ENCODE data around the gene ZNF597.

The ZNF597 gene

DNA sequence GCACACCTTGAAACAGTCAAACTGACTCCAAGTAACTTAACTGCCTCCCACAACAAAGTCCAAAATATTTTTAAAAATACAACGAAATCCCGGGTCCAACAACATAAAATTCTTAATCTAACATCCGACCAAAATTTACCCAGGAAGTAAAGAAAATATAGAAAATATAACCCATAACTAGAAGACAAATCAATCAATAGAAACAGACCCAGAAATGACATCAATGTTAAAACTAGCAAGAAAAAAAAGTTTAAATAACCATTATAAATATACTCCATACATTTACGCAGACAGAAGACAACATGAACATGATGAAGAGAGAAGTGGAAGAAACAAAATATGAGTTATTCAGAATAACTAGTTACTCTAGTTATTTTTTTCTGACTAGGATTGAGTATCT lies 3.7 kb downstream of the ZNF597 start:
- no peak for DNase-seq

DNA sequence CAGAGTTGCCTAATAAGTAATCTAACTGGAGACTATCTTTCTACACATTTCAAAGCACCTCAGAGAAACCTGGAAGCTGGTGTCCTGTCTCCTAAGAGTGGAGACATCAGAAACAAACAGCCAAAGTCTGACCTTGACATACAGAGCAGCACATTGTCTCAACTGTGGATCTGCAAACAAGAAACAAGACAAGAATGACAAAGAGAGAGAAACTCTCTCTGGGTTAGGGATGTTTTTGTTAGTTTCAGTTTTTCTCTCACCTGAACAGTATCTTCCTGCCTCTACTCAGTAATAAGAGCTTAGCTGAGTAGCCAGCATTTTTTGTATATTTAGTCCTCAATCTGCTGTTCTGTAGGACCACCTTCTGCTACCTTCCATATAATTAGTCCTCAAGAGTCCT lies 8.9 kb downstream of the ZNF597 start:
- DNase-seq: no peak

DNA sequence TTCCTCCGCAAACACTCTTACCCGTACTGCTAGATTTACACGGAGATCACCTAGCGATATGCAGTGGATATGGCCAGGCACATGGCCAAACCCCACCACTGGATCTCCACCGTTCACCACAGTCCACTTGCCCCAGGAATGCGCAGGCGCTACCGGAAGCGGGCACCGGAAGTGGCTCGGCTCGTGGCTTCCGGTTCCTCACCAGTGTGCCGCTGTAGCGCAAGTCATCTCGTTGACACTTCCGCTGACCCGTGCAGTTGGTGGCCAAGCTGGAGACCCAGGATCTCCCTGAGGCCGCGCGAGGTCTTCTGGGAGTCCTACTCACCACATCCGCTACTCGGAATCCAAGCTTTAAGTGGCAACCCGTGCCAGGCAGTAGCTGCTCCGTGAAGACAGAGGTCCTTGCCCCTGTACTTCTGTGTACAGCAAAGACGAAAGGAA lies 11.5 kb downstream of the ZNF597 start:
- peak; percentile 80 for DNase-seq

DNA sequence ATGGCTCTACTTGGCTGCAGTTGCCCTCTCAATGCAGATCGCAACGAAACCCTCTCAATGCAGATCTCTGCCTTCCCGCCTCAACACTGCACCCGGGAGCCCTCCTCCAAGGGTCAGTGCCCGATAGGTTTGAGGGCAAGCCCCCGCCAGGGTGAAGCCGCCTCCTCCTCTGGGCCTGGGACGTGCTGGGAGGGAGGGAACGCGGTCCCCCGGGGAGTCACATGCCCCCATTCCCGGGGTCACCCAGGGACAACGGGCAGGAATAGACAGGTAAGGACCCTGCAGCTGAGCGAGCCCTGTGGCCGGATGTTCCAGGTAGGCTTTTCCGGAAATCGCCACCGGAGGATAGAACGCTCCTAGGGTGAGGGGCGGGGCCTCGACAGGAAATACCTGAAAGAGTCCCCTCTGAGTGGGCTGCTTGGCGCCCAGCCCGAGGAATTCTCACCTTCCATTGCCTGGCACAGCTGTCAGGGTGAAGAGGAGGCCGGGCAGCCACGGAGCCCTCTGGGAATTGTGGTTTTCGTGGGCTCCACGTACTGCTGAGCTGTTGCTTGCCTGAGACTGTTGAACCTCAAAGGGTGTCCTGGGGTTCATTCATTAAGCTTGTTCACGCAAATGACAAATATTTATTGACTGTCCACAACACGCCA lies 29.4 kb downstream of the ZNF597 start:
- no peak for DNase-seq

DNA sequence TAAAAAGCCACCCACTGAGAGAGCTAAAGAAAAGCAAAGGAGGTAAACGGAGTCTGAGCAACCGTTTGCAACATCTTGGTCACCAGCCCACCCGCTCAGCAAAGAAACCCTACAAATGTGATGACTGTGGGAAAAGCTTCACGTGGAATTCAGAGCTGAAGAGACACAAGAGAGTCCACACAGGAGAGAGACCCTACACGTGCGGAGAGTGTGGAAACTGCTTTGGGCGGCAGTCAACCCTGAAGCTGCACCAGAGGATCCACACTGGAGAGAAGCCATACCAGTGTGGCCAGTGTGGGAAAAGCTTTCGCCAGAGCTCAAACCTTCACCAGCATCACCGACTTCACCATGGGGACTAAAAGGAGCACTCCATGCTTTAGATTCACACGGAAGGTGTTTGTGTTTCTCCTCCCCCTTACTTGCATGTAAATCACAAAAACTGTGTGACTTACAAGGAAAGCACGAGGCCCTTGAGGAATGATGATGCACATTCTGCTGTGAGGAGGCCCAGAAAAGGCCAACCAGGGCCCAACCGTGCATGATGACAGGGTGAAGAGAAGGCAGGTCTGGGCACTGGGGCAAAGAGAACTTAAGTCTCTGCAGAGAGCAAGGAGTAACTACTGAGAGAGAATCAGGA lies 34.6 kb downstream of the ZNF597 start:
- no peak for DNase-seq

DNA sequence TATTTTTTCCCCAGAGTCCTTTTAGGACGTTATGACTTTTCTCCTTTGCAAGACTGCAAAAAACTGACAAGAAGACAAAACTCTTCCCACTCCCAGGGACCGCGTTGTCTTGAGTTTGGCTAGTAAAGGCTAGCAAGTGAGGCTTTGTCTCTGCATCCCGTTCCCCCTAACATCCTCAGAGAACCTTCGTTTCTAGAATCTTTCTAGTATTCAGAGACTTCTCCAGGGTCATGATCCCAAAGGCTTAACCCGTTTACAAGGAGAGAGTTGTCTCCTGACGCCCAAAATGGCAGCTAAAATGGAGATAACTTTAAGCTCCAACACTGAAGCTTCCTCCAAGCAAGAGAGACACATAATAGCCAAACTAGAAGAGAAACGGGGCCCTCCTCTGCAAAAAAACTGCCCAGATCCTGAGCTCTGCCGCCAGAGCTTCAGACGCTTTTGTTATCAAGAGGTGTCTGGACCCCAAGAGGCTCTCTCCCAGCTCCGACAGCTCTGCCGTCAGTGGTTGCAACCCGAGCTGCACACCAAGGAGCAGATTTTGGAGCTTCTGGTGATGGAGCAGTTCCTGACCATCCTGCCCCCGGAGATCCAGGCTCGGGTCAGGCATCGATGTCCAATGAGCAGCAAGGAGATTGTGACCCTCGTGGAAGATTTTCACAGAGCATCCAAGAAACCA lies 41.4 kb downstream of the ZNF597 start:
- peak; percentile 27 for DNase-seq

DNA sequence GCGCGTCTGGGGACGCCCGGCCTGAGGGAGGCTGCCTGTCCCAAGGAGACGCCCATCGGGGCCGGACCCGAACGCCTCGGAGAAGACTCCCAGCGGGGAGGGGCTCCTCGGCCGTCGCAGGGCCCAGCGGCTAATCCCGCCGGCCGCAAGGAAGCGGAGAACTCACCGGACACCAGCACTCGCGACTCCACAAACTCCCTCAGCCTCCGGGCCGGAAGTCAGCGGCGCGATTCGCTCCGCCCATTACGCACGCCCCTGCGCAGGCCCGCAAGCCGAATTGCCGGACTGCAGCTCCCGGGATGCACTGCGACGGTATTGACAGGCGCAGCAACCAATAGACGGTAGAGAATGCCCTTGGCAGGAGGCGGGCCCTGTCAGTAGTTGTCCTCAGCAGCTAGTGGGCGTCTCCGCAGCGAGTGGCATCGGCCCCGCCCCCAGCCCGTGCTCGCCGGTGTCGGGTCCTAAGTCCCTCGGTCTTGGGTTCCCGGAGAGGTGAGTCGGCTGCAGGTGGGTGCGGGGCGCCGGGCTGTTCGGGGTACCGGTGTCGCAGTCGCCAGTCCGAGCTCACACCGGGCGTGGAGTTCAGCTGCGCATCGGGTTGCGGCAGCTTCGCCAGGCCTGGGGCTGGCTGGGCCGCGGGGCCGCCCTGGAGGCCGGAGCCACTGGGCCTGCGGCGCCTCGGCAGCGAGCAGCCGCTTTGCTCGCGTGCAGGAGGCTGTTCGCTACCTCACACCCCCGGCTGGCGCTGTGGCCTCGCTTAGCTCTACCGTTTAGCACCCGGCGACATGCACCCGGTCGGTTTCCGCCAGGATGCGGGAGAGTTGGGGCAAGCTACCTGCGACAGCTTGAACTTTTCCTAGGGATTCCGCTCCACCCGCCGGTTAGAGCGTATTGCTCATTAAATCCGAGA lies 42.3 kb downstream of the ZNF597 start, which contains the start of the genes ZNF174 and ZSCAN32:
ZNF174 (plus strand) TSS at position 437 of the 910 bp plus-strand sequence. CDS start 790 bp downstream, outside the sequence.
ZSCAN32 (minus strand) TSS at position 226 of the 910 bp plus-strand sequence. CDS start 3,447 bp downstream, outside the sequence.
- DNase-seq: peak; percentile 99

DNA sequence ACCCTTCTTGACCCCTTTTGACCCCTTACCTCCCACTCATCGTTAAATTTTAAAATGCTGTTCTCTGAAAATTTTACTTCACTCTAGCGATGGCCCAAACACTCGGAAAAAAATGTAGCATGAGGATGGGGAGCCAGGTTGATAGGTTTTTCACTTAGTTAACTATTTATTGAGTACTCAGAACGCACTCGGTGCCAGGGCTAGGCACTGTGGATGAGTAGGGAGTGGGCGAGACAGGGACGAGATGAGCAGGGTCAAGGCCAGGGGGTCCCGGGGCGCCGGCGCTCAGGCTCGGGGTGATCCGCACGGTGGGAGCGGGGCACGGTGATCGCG lies 42.9 kb downstream of the ZNF597 start:
- no peak for DNase-seq

DNA sequence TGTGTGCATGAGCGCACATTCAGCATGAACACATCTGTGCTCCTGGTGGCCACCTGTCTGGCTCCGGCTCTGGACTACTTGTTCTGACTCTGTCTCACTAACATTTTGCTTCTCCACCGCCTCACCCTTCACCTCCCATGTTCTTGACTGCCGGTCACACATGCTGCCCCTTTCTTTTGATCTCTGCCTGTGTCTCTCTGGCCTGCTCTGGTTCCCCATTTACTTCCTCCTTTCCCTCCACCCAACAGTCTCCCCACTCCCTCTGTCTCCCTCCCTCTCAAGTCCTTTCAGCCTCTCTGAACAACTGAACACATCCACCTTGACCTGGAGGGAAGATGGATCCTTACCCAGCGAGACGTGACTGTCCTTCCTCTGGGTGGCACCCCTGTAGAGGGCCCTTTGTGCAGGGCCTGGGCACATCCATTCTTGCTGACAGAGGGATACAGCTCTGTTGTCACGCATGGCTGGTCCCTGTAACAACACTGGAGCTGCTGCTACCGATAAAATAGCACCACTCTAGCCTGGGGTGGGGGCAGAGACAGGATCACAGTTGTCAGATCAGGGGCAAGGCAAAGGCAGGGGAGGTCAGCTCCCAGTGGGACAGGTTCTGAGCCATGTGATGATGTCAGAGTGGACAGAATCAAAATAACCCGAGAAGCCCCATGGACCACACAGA lies 53.5 kb downstream of the ZNF597 start:
- no peak for DNase-seq

DNA sequence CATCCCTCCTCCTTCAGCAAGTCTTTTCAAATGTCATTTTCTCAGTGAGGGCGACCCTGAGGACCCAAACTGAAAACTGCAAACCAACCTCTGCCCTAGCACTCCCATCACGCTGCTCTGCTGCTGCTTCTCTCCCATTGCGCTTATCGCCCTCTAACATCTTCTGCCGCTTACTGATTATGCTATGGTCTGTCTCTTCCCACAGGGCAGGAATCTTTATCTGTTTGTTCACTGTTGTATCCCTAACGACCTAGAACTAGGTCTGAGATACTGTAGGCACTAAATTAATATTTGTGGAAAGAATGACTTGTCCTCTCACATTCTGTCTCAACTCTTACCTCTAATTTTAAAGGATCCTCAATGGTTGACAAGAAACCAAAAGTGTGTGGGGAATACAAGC lies 55.0 kb downstream of the ZNF597 start:
- DNase-seq: no peak

DNA sequence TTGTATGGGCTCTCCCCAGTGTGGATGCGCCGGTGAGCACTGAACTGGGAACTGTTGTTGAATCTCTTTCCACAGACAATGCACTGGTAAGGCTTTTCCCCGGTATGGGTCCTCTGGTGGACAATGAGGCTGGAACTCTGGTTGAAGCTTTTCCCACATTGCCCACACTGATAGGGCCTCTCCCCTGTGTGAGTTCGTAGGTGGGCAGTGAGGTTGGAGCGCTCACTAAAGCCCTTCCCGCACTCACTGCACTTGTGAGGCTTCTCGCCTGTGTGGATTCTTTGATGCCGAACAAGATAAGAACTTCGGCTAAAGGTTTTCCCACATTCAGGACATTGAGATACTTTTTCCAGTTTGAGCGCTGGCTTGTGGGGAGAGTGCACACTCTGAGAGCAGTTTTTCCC lies 60.3 kb downstream of the ZNF597 start:
- DNase-seq: no peak
